GM23338 (cell line): ENCODE data around the gene PLEKHD1. TPM values are rescaled to one million over a fixed set of nuclear protein-coding genes. Genes with fewer than 3 reads are reported as not detected.

ENCODE experiments used
- ATAC-seq: fragments of 200-7000 bp; cut with Tn5 transposase; 3 replicates; pipeline ENCODE4 v1.9.1; 2020
- DNase-seq: peaks from one replicate; pipeline ENCODE4 v3.0.0-alpha.2; 2015; ENCODE audit warnings: low spot score
- H2AFZ ChIP-seq: fragments of 200-600 bp; sonication (generic); 2 replicates; pipeline ENCODE4 v1.8.0; 2016; ENCODE audit warnings: antibody characterized with exemption, mild to moderate bottlenecking, moderate library complexity
- H3F3A ChIP-seq: fragments of 200-600 bp; sonication (generic); replicated peaks from 2 replicates; pipeline ENCODE4 v1.8.0; 2017; ENCODE audit warnings: antibody characterized with exemption, mixed run types, low read depth
- H3K27ac ChIP-seq: fragments of 200-600 bp; sonication (generic); 2 replicates; pipeline ENCODE4 v1.6.1; 2016; ENCODE audit warnings: low read depth
- H3K27me3 ChIP-seq: fragments of 200-600 bp; sonication (generic); 2 replicates; pipeline ENCODE4 v1.8.0; 2016; ENCODE audit warnings: mild to moderate bottlenecking, mixed run types, moderate library complexity; ENCODE audit not compliant: insufficient read depth
- H3K36me3 ChIP-seq: fragments of 200-600 bp; sonication (generic); 2 replicates; pipeline ENCODE4 v1.8.0; 2016; ENCODE audit warnings: mild to moderate bottlenecking; ENCODE audit not compliant: insufficient read depth
- H3K4me1 ChIP-seq: fragments of 200-600 bp; sonication (generic); 2 replicates; pipeline ENCODE4 v1.8.0; 2016; ENCODE audit warnings: mild to moderate bottlenecking, moderate library complexity; ENCODE audit not compliant: insufficient read depth
- H3K4me2 ChIP-seq: fragments of 200-600 bp; sonication (generic); 2 replicates; pipeline ENCODE4 v1.7.1; 2017; ENCODE audit warnings: mixed run types
- H3K4me3 ChIP-seq: fragments of 200-600 bp; sonication (generic); 2 replicates; pipeline ENCODE4 v1.6.1; 2016; ENCODE audit warnings: mixed run types
- H3K79me2 ChIP-seq: fragments of 200-600 bp; sonication (generic); replicated peaks from 2 replicates; pipeline ENCODE4 v1.8.0; 2017; ENCODE audit warnings: mild to moderate bottlenecking; ENCODE audit not compliant: insufficient read depth
- H3K9me2 ChIP-seq: fragments of 200-600 bp; sonication (generic); 2 replicates; pipeline ENCODE4 v1.8.0; 2017; ENCODE audit not compliant: insufficient read depth
- H4K20me1 ChIP-seq: fragments of 200-600 bp; sonication (generic); replicated peaks from 2 replicates; pipeline ENCODE4 v1.8.0; 2017; ENCODE audit warnings: mild to moderate bottlenecking; ENCODE audit not compliant: insufficient read depth
- H3K27ac Mint-ChIP-seq: 2 replicates; pipeline ENCODE4 v1.8.0; 2020; ENCODE audit warnings: inconsistent platforms, mild to moderate bottlenecking, moderate library complexity, mixed read lengths
- H3K27me3 Mint-ChIP-seq: 3 replicates; pipeline ENCODE4 v1.8.0; 2022; ENCODE audit warnings: low read depth, mild to moderate bottlenecking, moderate library complexity, mixed read lengths, inconsistent platforms; ENCODE audit not compliant: insufficient read depth, poor library complexity
- H3K36me3 Mint-ChIP-seq: 3 replicates; pipeline ENCODE4 v1.8.0; 2021; ENCODE audit warnings: low read depth, mild to moderate bottlenecking, inconsistent platforms, moderate library complexity, mixed read lengths
- H3K4me1 Mint-ChIP-seq: 3 replicates; pipeline ENCODE4 v1.8.0; 2020; ENCODE audit warnings: mild to moderate bottlenecking, inconsistent platforms, mixed read lengths
- H3K4me3 Mint-ChIP-seq: 3 replicates; pipeline ENCODE4 v1.8.0; 2021; ENCODE audit warnings: moderate library complexity, mild to moderate bottlenecking, inconsistent platforms, mixed read lengths
- H3K9me3 Mint-ChIP-seq: 3 replicates; pipeline ENCODE4 v1.8.0; 2020; ENCODE audit warnings: moderate library complexity, mild to moderate bottlenecking, inconsistent platforms, mixed read lengths
- JUNB ChIP-seq: IDR thresholded peaks from one replicate; pipeline ENCODE4 v1.6.1; 2016; ENCODE audit warnings: antibody characterized with exemption; ENCODE audit not compliant: unreplicated experiment
- ZNF331 ChIP-seq: fragments of 250-450 bp; sonication (Bioruptor Pico); IDR thresholded peaks from 2 replicates; pipeline ENCODE4 v1.5.0; 2020; ENCODE audit warnings: low read depth, mild to moderate bottlenecking, moderate library complexity
- polyA plus RNA-seq: library from polyadenylated mRNA; unstranded; fragments of >200 nt; fragmentation: Nextera tagmentation; extraction: Ambion mirVana; gene quantifications from 2 replicates; pipeline ENCODE4 v1.2.1, GENCODE V29; 2016
- total RNA-seq: library from RNA; depleted of rRNA; stranded (reverse); fragments of >200 nt; shearing (Covaris generic); gene quantifications from 2 replicates; pipeline ENCODE4 v1.2.3, GENCODE V29; 2014
- TF ChIP-seq, protein P1 (sequence below): fragments of 250-450 bp; sonication (Bioruptor Pico); IDR thresholded peaks from 2 replicates; pipeline ENCODE4 v1.5.0; 2020; ENCODE audit warnings: mild to moderate bottlenecking, moderate library complexity
- TF ChIP-seq, protein P2 (sequence below): IDR thresholded peaks from one replicate; pipeline ENCODE4 v1.6.1; 2018; ENCODE audit warnings: antibody characterized with exemption; ENCODE audit not compliant: unreplicated experiment
- TF ChIP-seq, protein P3 (sequence below): IDR thresholded peaks from 2 replicates; pipeline ENCODE4 v1.6.1; 2016; ENCODE audit warnings: antibody characterized with exemption

PLEKHD1 gene
- total and polyA plus RNA-seq, 2 experiments from 2014 or later: 0.19 to 0.28 TPM

DNA sequence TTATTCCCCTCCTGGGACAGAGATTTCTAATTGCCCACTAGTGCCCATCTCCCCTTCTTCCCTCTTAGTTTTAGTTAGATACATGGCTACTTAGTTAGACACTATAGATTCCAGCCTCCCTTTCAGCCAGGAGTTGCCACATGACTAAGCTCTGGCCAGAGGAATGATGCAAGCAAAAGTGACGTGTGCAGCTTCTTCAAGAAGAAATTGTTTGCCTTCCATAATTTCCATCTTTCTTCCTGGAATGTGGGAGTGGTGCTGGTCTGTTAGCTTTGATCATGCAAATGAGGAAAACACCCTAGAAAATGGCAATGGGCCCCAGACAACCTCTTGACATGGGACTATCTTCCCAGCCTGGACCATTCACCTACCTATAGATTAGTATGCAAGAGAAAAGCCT is 68.7 kb downstream of the PLEKHD1 start (continued):
- TF ChIP-seq, protein P1, sequence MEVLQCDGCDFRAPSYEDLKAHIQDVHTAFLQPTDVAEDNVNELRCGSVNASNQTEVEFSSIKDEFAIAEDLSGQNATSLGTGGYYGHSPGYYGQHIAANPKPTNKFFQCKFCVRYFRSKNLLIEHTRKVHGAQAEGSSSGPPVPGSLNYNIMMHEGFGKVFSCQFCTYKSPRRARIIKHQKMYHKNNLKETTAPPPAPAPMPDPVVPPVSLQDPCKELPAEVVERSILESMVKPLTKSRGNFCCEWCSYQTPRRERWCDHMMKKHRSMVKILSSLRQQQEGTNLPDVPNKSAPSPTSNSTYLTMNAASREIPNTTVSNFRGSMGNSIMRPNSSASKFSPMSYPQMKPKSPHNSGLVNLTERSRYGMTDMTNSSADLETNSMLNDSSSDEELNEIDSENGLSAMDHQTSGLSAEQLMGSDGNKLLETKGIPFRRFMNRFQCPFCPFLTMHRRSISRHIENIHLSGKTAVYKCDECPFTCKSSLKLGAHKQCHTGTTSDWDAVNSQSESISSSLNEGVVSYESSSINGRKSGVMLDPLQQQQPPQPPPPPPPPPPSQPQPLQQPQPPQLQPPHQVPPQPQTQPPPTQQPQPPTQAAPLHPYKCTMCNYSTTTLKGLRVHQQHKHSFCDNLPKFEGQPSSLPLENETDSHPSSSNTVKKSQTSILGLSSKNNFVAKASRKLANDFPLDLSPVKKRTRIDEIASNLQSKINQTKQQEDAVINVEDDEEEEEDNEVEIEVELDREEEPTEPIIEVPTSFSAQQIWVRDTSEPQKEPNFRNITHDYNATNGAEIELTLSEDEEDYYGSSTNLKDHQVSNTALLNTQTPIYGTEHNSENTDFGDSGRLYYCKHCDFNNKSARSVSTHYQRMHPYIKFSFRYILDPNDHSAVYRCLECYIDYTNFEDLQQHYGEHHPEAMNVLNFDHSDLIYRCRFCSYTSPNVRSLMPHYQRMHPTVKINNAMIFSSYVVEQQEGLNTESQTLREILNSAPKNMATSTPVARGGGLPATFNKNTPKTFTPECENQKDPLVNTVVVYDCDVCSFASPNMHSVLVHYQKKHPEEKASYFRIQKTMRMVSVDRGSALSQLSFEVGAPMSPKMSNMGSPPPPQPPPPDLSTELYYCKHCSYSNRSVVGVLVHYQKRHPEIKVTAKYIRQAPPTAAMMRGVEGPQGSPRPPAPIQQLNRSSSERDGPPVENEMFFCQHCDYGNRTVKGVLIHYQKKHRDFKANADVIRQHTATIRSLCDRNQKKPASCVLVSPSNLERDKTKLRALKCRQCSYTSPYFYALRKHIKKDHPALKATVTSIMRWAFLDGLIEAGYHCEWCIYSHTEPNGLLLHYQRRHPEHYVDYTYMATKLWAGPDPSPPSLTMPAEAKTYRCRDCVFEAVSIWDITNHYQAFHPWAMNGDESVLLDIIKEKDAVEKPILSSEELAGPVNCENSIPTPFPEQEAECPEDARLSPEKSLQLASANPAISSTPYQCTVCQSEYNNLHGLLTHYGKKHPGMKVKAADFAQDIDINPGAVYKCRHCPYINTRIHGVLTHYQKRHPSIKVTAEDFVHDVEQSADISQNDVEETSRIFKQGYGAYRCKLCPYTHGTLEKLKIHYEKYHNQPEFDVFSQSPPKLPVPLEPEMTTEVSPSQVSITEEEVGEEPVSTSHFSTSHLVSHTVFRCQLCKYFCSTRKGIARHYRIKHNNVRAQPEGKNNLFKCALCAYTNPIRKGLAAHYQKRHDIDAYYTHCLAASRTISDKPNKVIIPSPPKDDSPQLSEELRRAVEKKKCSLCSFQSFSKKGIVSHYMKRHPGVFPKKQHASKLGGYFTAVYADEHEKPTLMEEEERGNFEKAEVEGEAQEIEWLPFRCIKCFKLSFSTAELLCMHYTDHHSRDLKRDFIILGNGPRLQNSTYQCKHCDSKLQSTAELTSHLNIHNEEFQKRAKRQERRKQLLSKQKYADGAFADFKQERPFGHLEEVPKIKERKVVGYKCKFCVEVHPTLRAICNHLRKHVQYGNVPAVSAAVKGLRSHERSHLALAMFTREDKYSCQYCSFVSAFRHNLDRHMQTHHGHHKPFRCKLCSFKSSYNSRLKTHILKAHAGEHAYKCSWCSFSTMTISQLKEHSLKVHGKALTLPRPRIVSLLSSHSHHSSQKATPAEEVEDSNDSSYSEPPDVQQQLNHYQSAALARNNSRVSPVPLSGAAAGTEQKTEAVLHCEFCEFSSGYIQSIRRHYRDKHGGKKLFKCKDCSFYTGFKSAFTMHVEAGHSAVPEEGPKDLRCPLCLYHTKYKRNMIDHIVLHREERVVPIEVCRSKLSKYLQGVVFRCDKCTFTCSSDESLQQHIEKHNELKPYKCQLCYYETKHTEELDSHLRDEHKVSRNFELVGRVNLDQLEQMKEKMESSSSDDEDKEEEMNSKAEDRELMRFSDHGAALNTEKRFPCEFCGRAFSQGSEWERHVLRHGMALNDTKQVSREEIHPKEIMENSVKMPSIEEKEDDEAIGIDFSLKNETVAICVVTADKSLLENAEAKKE (CRISPR knock-in tag): no peak
- TF ChIP-seq ZNF331 (CRISPR knock-in tag) (no peak), JUNB (no peak)
- TF ChIP-seq, protein P2, sequence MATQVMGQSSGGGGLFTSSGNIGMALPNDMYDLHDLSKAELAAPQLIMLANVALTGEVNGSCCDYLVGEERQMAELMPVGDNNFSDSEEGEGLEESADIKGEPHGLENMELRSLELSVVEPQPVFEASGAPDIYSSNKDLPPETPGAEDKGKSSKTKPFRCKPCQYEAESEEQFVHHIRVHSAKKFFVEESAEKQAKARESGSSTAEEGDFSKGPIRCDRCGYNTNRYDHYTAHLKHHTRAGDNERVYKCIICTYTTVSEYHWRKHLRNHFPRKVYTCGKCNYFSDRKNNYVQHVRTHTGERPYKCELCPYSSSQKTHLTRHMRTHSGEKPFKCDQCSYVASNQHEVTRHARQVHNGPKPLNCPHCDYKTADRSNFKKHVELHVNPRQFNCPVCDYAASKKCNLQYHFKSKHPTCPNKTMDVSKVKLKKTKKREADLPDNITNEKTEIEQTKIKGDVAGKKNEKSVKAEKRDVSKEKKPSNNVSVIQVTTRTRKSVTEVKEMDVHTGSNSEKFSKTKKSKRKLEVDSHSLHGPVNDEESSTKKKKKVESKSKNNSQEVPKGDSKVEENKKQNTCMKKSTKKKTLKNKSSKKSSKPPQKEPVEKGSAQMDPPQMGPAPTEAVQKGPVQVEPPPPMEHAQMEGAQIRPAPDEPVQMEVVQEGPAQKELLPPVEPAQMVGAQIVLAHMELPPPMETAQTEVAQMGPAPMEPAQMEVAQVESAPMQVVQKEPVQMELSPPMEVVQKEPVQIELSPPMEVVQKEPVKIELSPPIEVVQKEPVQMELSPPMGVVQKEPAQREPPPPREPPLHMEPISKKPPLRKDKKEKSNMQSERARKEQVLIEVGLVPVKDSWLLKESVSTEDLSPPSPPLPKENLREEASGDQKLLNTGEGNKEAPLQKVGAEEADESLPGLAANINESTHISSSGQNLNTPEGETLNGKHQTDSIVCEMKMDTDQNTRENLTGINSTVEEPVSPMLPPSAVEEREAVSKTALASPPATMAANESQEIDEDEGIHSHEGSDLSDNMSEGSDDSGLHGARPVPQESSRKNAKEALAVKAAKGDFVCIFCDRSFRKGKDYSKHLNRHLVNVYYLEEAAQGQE: no peak

DNA sequence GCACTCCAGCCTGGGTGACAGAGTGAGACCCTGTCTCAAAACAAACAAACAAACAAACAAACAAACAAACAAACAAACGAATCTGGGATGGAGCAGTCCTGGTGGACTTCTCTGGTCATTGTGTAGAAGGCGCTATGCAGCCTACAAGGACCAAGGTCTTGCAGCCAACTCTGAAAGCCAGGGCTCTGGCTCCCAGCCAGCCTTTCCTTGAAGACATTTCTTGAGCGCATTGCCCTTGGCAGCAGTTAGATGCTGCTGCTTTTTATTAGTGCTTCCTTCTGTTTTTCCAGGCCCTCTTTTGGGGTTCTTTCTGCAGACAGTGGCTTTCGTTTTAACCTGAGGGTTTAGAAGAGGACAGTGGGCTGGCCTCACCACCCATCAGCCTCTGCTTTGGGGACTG is 70.0 kb downstream of the PLEKHD1 start:
- H3K4me3 Mint-ChIP-seq: no peak overlapping the region
- ATAC-seq: no peak
- TF ChIP-seq, protein P3, sequence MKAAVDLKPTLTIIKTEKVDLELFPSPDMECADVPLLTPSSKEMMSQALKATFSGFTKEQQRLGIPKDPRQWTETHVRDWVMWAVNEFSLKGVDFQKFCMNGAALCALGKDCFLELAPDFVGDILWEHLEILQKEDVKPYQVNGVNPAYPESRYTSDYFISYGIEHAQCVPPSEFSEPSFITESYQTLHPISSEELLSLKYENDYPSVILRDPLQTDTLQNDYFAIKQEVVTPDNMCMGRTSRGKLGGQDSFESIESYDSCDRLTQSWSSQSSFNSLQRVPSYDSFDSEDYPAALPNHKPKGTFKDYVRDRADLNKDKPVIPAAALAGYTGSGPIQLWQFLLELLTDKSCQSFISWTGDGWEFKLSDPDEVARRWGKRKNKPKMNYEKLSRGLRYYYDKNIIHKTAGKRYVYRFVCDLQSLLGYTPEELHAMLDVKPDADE: no peak
- TF ChIP-seq, protein P1 (CRISPR knock-in tag): no peak

More for the DNA sequence above, 70.0 kb downstream of the PLEKHD1 start:
- Histone ChIP-seq H3F3A (no peaks in the 10 kb centered on the region), H3K27ac (no peak overlapping the region), H3K27me3 (no peaks in the 10 kb centered on the region), H3K4me2 (no peak overlapping the region), H3K9me2 (no peaks in the 10 kb centered on the region), H2AFZ (no peak overlapping the region), H3K4me1 (no peaks in the 10 kb centered on the region), H3K36me3 (no peaks in the 10 kb centered on the region), H3K79me2 (no peaks in the 10 kb centered on the region), H4K20me1 (no peaks in the 10 kb centered on the region), H3K4me3 (no peak overlapping the region)
- Mint-ChIP-seq H3K4me1 (peaks cover 13% of the 10 kb centered on the region), H3K9me3 (no peaks in the 10 kb centered on the region; the same call in 2 of the 3 replicates), H3K36me3 (no peaks in the 10 kb centered on the region), H3K27me3 (peaks cover 2% of the 10 kb centered on the region), H3K27ac (no peak overlapping the region)
- no peak for DNase-seq
